Measurements from ENCODE around the gene KRTAP4-16.
"Not testable (repeated sequence)": the region's sequence is repeated elsewhere in the genome, so short reads cannot be mapped to it uniquely, and the experiment has no call there.

Gene KRTAP4-16

DNA sequence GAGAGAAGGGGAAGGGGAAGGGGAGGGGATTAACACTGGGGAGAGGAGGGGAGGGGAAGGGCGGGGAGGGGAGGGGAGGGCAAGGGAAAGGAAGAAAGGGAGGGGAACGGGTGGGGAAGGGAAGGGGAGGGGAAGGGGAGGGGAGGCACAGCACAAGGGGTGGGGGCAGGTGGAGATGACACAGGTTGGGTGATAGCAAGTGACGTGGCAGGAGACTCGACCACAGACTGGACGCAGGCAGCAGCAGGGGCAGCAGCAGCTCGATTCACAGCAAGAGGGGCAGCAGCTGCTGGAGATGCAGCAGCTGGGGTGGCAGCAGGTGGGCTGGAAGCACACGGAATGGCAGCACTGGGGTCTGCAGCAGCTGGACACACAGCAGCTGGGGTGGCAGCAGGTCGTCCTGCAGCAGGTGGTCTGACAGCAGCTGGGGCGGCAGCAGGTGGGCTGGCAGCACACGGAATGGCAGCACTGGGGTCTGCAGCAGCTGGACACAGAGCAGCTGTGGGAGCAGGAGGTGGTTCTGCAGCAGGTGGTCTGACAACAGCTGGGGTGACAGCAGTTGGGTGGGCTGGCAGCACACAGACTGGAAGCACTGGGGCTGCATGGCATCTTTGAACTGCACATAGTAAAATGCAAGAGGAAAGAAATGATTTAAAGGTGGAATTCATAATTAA lies at the start of gene KRTAP4-16:
Gene KRTAP4-16 (minus strand): TSS at position 624 of the 674 bp plus-strand sequence. CDS start 0 bp downstream, at position 624.
- no peak for DNase-seq

DNA sequence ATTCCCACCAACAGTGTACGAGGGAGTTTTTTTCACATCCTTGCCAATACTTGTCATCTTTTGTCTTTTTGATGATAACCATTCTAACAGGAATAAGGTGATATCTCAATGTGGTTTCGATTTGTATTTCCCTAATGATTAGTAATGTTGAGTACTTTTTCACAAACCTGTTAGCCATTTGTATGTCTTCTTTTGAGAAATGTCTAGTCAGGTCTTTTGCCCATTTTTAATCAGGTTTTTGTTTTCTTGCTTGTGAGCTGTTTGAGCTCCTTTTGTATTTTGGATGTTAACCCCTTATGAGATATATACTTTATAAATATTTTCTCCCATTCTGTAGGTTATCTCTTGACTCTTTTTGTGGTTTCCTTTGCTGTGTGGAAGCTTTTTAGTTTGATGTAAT lies 49.5 kb upstream of the KRTAP4-16 start:
- DNase-seq, result no peak

DNA sequence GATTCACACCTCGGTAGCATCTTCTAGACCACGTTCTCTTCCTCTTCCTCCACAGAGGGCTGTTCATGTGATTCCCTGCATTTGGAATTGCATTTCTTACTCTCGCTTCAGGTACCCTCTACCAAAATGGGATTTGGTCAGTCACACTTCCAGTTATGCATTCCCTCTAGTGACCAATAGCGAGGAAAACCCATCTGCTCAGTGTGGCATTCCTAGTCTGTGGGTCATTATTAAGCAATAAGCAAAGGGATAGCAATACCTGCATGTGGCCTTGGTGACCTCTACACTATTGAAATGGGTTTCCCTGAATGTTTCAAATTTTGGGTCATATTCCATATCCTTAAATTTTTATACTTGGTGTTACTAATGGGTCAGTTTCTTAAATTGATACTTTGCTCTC lies 48.0 kb upstream of the KRTAP4-16 start:
- DNase-seq, result no peak

DNA sequence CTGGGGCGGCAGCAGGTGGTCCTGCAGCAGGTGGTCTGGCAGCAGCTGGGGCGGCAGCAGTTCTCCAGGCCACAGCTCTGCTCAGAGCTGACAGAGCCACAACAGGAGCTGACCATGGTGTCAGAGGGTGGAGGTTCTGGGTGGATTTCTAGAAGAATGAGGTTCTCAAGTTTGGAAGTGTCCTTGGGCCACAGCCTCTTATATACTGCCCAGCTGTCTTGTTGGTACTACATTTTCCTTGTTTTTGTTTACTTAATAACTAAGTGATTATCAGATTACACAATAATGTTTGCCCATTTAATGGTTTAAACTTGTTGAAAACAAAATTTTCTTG lies 47.6 kb upstream of the KRTAP4-16 start, which contains the start of gene KRTAP4-5:
Gene KRTAP4-5 (minus strand): TSS at position 174 of the 334 bp plus-strand sequence. CDS start 58 bp downstream, at position 116.
- no peak for DNase-seq

DNA sequence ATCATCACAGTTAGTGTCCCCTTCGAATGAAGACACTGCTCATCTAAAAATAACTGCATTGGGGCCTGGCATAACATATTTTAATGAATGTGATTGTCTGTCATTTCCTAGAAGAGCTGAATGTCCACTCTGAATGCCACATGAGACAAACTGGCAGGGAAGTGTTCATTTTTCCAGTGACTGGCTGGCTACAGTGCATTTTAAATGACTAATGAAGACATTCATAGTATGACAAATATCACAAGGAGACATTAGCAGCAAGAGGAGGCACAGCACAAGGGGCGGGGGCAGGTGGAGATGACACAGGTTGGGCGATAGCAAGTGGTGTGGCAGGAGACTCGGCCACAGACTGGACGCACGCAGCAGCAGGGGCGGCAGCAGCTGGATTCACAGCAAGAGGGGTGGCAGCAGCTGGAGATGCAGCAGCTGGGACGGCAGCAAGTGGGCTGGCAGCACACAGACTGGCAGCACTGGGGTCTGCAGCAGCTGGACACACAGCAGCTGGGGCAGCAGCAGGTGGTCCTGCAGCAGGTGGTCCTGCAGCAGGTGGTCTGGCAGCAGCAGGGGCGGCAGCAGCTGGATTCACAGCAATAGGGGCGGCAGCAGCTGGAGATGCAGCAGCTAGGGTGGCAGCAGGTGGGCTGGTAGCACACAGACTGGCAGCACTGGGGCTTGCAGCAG lies 47.1 kb upstream of the KRTAP4-16 start:
- not testable (repeated sequence) for DNase-seq

DNA sequence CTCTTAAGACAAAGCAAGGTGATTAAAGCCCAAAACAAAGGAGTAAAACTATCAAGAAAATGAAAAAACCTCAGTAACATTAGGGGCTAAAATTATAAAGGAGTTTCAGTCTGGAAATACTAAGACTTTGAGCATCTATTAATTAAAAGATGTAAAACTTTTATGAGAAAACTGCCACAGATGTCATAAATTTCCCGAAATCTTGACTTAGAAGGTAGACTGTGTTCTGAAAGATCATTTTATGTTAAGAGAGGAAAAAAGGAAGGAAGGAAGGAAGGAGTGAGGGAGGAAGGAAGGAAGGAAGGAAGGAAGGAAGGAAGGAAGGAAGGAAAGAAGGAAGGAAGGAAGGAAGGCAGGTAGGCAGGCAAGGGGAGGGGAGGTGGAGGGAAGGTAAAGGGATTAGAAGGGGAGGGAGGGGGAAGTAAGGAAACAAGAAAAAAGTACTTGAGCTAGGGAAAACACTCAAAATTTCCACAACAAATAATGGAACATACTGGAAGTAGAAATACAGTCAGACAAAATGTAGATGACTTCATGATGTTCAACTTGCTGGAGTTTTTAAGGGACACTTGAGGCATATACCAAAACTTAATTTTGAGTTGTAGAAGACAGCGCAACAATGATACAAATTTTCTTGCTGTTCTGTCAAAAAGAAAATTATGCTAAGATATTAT lies 45.7 kb upstream of the KRTAP4-16 start:
- no peak for DNase-seq

DNA sequence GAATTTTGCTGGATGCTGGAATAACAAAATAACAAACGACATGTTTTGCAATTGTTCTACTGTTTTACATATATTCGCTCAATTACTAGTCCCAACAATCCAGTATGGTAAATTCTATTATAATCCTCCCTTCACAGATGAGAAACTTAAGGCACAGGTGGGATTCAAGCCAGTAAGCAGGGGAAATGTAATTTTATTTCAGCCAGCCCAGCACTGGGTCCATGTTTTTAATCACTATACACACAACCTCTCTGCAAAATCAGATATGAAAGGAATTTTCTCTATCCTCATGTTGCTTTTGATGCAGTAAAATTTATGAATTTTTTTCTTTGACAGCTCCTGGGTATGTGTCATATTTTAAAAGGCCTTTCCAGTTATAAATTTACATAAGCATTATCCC lies 43.3 kb upstream of the KRTAP4-16 start:
- DNase-seq, result no peak

DNA sequence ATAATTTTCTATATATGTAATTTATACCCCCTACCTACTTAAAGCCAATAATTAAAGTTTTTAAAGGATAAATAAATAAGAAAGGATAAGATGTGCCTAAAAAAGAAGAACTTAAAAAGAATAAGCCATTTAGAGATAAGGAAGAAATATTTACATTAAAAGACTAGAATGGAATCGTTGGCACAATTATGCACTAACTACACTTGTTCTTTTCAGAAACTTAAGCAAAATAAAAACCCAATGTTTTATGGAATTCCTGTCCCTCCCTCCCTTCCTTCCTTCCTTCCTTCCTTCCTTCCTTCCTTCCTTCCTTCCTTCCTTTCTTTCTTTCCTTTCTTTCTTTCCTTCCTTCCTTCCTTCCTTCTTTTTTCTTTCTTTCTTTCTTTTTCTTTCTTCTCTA lies 42.8 kb upstream of the KRTAP4-16 start:
- DNase-seq, result no peak

DNA sequence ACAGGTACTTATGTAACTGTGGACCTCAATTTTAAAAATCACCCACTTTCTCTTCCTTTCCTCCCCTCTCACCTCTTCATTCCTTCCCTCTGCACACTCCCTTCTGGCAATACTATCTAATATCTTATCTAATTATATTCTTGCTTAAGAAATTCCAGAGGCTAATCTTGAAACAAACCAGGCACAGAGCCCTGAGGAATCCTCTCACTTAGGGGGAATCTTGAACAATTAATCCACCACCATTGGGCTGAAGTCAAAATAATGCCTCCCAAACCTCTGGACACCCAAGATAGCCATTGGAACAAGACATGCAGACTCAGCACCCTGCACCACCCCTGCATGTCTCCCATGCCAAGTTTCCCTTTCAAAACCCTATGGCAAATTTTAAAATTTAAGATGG lies 39.4 kb upstream of the KRTAP4-16 start:
- no peak for DNase-seq

DNA sequence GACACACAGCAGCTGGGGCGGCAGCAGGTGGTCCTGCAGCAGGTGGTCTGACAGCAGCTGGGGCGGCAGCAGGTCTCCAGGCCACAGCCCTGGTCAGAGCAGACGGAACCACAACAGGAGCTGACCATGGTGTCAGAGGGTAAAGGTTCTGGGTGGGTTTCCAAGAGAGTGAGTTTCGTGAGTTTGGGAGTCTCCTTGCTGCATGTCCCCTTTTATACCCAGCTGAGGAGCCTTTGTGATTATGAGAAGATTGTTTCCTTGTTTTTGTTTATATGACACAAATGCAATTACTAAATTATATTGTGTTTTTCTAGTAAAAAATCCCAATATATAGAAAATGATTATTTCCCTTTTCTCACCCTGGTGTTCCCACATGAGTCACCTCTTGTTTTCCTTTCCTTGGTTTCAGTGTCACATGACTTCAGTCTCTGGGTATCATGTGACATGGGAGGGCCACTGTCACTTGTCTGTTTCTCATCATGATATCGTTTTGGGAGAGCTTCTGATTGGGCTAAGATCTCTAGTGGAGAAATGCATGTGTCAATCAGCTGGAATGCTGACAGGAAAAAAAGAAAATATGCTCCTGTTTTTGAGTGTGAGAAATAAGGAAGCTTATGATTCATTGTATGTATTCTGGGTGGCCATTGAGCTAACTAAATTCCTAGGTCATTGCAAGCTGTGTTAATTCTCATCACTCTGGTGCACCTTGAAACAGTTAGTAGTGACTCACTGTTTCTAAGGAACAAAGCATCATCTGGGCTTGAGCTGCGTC lies 38.5 kb upstream of the KRTAP4-16 start, which contains the start of gene KRTAP4-6:
Gene KRTAP4-6 (minus strand): TSS at position 185 of the 772 bp plus-strand sequence. CDS start 57 bp downstream, at position 128.
- DNase-seq, result peak; percentile 86

DNA sequence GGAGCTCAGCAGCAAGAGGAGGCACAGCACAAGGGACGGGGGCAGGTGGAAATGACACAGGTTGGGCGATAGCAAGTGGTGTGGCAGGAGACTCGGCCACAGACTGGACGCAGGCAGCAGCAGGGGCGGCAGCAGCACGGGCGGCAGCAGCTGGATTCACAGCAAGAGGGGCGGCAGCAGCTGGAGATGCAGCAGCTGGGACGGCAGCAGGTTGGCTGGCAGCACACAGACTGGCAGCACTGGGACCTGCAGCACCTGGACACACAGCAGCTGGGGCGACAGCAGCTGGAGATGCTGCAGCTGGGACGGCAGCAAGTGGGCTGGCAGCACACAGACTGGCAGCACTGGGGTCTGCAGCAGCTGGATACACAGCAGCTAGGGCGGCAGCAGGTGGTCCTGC lies 37.9 kb upstream of the KRTAP4-16 start:
- not testable (repeated sequence) for DNase-seq

DNA sequence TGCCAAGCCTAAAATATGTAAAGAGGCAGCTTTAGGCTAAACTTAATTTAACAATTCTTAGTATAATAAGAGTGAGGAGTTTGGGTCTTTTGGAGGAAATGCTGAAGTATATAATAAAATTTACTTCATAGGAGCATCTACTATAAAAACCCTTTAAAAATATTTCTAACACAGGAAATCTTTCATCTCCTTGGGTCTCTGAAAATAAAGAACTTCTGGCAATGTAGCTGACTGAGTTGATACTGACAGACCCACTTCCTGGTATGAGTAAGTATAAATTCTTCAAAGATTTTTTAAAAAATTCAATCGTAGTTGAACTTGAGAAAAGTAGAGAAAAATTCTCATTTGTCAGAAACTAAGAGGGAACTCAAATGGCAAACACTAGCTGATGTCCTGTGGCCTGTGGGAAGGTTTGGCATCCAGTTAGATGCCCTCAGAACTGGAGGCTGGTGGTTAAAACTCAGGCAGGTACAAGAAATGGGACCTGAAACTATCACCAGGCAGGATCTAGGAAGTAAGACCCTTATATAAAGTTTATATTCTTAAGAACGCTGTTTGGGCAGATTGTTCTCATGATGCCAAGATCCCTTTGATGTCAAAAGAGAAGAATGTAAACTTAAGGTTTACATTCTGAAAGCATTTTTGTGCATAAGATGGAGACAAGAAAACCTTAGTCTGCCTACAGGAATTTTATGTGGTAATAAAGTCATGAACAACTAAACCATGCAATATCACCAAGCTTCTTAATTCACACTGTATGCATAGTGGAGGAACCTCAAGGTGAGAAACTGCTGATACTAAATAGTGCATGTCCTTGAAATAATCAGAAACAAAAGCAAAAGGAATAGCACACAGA lies 32.1 kb upstream of the KRTAP4-16 start:
- DNase-seq, result no peak

DNA sequence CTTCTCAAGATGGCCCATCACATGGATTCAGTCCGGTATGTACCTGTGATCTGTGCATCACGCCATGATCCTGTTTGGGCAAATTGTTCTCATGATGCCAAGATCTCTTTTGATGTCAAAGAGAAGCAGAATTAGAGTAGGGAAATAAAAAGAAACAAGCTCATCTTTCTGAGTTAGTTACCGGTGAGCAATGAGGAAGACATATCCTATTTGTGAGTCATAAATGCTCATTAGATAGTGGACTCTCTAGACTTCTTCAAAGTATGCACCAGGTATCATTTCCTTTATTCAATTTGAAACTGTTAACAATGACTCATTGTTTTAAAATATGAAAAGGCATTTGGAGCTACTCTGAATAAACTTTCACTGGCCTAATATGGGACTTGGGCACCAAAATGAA lies 30.0 kb upstream of the KRTAP4-16 start:
- DNase-seq, result peak; percentile 73

DNA sequence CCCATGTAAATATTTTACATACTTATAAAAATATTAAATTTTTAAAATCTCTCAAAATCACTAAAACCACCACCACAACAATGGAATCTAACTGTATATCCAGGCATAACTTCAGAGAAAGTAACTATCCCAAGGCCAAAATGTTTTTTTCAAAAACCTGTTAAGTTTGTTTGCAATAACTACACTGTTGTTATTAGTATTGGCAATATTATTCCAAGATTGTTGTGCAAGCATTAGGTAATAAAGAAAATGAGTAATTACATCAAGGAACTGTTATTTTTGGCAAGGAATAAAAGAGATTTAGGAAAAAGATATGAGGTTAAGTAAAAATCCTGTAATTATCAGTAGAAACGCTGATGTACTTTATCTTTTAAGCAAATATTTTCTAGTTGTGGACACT lies 25.4 kb upstream of the KRTAP4-16 start:
- DNase-seq, result no peak

DNA sequence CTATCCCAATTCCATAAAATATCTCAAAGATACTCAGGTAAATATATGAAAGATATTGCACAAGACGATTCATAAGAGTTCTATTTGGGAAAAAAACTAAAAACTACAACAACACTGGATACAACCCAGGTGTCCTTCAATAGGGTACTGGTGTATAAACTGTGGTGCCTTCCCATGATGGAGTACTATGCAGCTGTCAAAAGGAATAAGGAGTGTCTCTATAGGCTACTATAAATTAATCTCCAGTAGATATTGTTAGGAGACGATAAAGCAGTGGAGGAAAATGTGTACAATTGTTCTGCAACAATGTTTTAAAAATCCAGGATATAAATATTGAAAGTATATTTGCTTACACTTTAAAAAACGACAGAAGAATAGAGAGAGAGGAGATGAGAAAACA lies 24.4 kb upstream of the KRTAP4-16 start:
- DNase-seq, result no peak

DNA sequence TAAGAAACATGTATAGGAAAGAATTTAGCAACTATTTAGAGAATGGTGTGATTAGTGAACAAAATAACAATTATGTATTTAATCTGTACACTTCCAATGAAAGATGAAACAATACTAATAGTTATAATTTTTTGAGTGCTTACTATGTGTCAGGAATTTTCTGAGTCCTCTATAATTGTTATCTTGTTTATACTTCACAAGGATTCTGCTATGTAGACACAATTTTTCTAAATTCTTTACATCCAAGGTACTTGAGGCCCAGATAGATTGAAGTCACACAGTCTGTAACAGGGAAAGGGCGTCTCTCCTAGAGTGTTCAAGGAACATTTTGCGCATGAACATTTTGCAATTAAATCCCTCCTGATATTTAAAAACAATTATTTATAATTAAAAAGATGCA lies 23.1 kb upstream of the KRTAP4-16 start:
- DNase-seq, result no peak

DNA sequence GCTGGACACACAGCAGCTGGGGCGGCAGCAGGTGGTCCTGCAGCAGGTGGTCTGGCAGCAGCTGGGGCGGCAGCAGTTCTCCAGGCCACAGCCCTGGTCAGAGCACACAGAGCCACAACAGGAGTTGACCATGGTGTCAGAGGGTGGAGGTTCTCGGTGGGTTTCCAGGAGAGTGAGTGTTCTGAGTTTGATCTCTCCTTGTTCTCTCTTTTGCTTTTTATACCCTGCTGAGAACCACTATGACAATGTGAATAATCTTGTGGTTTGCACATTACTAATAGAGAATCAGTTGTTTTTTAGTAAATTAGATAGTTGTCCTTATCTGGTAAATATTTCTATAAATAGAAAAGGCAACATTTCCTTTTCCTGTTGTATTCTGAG lies 22.0 kb upstream of the KRTAP4-16 start, which contains the start of gene KRTAP4-12:
Gene KRTAP4-12 (minus strand): TSS at position 192 of the 381 bp plus-strand sequence. CDS start 60 bp downstream, at position 132.
- DNase-seq, result not testable (repeated sequence)

DNA sequence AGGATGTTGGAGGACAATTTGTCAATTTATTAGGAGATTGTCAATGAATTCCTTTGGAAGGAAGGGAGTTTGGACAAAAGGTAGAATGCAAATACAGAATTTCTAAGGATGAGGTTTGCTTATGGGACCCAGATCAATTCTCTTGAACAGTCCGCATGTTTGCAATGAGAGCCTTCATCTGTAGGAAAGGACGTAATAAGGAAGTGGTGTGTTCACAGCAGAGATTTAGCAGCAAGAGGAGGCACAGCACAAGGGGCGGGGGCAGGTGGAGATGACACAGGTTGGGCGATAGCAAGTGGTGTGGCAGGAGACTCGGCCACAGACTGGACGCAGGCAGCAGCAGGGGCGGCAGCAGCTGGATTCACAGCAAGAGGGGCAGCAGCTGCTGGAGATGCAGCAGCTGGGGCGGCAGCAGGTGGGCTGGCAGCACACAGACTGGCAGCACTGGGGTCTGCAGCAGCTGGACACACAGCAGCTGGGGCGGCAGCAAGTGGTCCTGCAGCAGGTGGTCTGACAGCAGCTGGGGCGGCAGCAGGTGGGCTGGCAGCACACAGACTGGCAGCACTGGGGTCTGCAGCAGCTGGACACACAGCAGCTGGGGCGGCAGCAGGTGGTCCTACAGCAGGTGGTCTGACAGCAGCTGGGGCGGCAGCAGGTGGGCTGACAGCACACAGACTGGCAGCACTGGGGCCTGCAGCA lies 21.4 kb upstream of the KRTAP4-16 start:
- DNase-seq, result not testable (repeated sequence)

DNA sequence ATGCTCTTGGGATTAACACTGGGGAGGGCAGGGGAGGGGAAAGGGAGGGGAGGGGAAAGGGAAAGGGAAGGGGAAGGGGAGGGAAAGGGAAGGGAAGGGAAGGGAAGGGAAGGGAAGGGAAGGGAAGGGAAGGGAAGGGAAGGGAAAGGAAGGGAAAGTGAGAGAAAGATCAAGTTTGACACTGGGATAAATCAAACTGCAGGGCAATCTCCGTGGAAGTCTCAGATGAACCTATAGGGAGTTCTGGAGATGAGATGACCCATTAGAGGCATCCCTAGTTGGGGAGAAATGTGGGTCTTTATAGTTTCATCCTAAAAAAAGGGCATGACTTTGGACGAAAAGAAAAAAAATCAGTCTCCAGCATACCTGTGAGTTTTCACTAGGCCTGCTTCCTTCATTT lies 19.7 kb upstream of the KRTAP4-16 start:
- no peak for DNase-seq

DNA sequence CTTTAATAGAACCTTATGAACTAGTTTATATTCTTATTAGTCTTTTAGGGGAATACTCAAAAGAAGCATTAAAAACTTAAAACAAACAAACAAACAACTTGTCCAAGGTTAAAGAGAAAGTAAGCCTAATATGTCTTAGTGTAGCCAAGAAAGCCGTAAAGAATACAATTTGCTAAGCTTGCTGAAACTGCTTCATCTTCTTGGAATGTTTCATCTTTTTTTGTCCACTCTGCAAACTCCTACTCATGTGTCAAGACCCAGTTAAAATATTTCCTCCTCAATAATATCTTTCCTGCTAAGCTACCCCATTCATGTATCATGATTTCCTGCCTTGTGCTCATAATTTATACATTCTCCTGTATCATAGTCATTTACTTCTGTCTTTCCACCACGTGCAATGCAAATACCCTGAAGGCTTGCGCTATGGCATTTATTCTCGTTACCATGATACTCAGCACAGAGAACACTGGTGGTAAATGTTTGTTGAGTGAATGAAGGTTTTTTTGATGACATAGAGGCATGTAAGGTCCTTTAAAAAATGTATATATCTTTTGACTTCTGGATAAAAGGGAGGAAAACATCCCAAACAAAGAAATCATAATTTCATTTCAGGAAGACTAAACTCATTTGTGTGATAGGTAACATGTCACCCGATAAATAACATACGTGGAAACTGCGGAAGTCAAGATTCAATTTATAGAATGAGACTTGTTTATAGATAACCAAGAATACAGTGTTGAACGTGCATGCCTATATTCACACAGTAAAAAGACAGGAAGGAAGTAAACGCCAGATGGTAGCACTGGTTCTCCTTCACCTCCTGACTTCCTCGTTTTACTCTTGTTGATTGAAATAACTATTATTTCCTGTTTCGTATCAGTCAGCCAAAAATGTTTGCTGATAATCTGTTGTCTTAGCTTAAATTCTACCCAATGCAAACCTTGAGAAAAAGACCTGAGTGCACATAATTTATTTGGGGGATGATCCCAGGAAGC lies 18.0 kb upstream of the KRTAP4-16 start:
- DNase-seq, result peak; percentile 83
